ENCODE results near the gene NCKAP5.

GRCh38 chr2:132638313-132639040 is 929.8 kb downstream of the NCKAP5 start:
- TF ChIP-seq CTCF (IDR thresholded peaks at IDR 0.05; ENCODE audit: poor library complexity): no peak
- no peak for TF ChIP-seq EZH2 (IDR thresholded peaks at IDR 0.05; ENCODE audit: borderline replicate concordance)
